Measurements from ENCODE around the gene ATG101. TPM values are rescaled to one million over a fixed set of nuclear protein-coding genes. Genes with fewer than 3 reads are reported as not detected.

Gene ATG101
- total RNA-seq, 2 experiments from 2014 or later = 20.6 to 20.9 TPM

- Histone ChIP-seq H3K9me3 (ENCODE audit: control insufficient read depth in 1 of 2, insufficient read depth in 1 of 2, low read length in 2 of 2) (no peaks in the 10 kb centered on the region), H3K4me1 (ENCODE audit: insufficient read depth, low read length) (peaks cover 11% of the 10 kb centered on the region), H3K4me3 (ENCODE audit: low read length) (no peak overlapping the region), H3K27me3 (ENCODE audit: control insufficient read depth in 1 of 2, insufficient read depth in 2 of 2, low read length in 2 of 2) (no peaks in the 10 kb centered on the region), H3K27ac (ENCODE audit: low read depth in 1 of 2, low read length in 2 of 2) (no peak overlapping the region), H3K36me3 (ENCODE audit: insufficient read depth, low read length) (peaks cover 10% of the 10 kb centered on the region)
- ATAC-seq (ENCODE audit: poor library complexity) (no peak), DNase-seq (no peak)
- Mint-ChIP-seq H3K36me3 (ENCODE audit: low read depth) (peaks cover 4% of the 10 kb centered on the region), H3K4me3 (no peak overlapping the region), H3K9me3 (no peaks in the 10 kb centered on the region), H3K27me3 (no peaks in the 10 kb centered on the region), H3K4me1 (ENCODE audit: low read depth) (peaks cover 15% of the 10 kb centered on the region), H3K27ac (peak overlapping the region; percentile 24)
- intact Hi-C loops (cut with DNase I, micrococcal nuclease) = no loop called here
- TF ChIP-seq, protein P1, sequence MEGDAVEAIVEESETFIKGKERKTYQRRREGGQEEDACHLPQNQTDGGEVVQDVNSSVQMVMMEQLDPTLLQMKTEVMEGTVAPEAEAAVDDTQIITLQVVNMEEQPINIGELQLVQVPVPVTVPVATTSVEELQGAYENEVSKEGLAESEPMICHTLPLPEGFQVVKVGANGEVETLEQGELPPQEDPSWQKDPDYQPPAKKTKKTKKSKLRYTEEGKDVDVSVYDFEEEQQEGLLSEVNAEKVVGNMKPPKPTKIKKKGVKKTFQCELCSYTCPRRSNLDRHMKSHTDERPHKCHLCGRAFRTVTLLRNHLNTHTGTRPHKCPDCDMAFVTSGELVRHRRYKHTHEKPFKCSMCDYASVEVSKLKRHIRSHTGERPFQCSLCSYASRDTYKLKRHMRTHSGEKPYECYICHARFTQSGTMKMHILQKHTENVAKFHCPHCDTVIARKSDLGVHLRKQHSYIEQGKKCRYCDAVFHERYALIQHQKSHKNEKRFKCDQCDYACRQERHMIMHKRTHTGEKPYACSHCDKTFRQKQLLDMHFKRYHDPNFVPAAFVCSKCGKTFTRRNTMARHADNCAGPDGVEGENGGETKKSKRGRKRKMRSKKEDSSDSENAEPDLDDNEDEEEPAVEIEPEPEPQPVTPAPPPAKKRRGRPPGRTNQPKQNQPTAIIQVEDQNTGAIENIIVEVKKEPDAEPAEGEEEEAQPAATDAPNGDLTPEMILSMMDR (IDR thresholded peaks at IDR 0.05) = no peak
- ChIA-PET POLR2A (no interaction called here), CTCF (no interaction called here)
These were observed 12.8 kb upstream of the ATG101 start for GRCh38 chr12:52056801-52057637.

GRCh38 chr12:52057638-52058576, 11.9 kb upstream of the ATG101 start:
- Histone ChIP-seq H3K9me3 (ENCODE audit: control insufficient read depth in 1 of 2, insufficient read depth in 1 of 2, low read length in 2 of 2) (no peaks in the 10 kb centered on the region), H3K4me3 (ENCODE audit: low read length) (no peak overlapping the region), H3K27me3 (ENCODE audit: control insufficient read depth in 1 of 2, insufficient read depth in 2 of 2, low read length in 2 of 2) (no peaks in the 10 kb centered on the region), H3K4me1 (ENCODE audit: insufficient read depth, low read length) (peaks cover 2% of the 10 kb centered on the region), H3K27ac (ENCODE audit: low read depth in 1 of 2, low read length in 2 of 2) (no peak overlapping the region), H3K36me3 (ENCODE audit: insufficient read depth, low read length) (peaks cover 10% of the 10 kb centered on the region)
- H3K4me3 Mint-ChIP-seq = no peak overlapping the region
- TF ChIP-seq, protein P1 (IDR thresholded peaks at IDR 0.05) = no peak
- DNase-seq = no peak
- ChIA-PET CTCF (interaction anchor here (1.2 kb wide), 1 partner anchor 32 kb away, joined by 9 read pairs; no protein-coding TSS in a partner anchor), POLR2A (no interaction called here)
- H3K9me3 Mint-ChIP-seq = no peaks in the 10 kb centered on the region
- H3K36me3 Mint-ChIP-seq (ENCODE audit: low read depth) = peaks cover 4% of the 10 kb centered on the region
- intact Hi-C loops (cut with DNase I, micrococcal nuclease) = no loop called here
- H3K4me1 Mint-ChIP-seq (ENCODE audit: low read depth) = peaks cover 6% of the 10 kb centered on the region
- H3K27ac Mint-ChIP-seq = no peak overlapping the region
- ATAC-seq (ENCODE audit: poor library complexity) = no peak
- no peaks in the 10 kb centered on the region for H3K27me3 Mint-ChIP-seq

GRCh38 chr12:52058631-52059361, 11.0 kb upstream of the ATG101 start:
- no peak for DNase-seq
- no peaks in the 10 kb centered on the region for H3K27me3 Mint-ChIP-seq
- Histone ChIP-seq H3K4me3 (ENCODE audit: low read length) (no peak overlapping the region), H3K27me3 (ENCODE audit: control insufficient read depth in 1 of 2, insufficient read depth in 2 of 2, low read length in 2 of 2) (no peaks in the 10 kb centered on the region), H3K9me3 (ENCODE audit: control insufficient read depth in 1 of 2, insufficient read depth in 1 of 2, low read length in 2 of 2) (no peaks in the 10 kb centered on the region), H3K27ac (ENCODE audit: low read depth in 1 of 2, low read length in 2 of 2) (no peak overlapping the region), H3K36me3 (ENCODE audit: insufficient read depth, low read length) (peaks cover 10% of the 10 kb centered on the region), H3K4me1 (ENCODE audit: insufficient read depth, low read length) (no peaks in the 10 kb centered on the region)
- no peaks in the 10 kb centered on the region for H3K4me1 Mint-ChIP-seq (ENCODE audit: low read depth)
- peaks cover 4% of the 10 kb centered on the region for H3K36me3 Mint-ChIP-seq (ENCODE audit: low read depth)
- ChIA-PET POLR2A (interaction anchor here (2.0 kb wide), 1 partner anchor 8 kb away, joined by 5 read pairs; the partner anchor contains the start of gene NR4A1), CTCF (interaction anchor here (1.1 to 1.2 kb wide), 2 partner anchors 10 to 33 kb away, joined by 3 to 9 read pairs; no protein-coding TSS in a partner anchor)
- H3K27ac Mint-ChIP-seq = no peak overlapping the region
- H3K4me3 Mint-ChIP-seq = no peak overlapping the region
- TF ChIP-seq, protein P1 (IDR thresholded peaks at IDR 0.05) = no peak
- ATAC-seq (ENCODE audit: poor library complexity) = no peak
- intact Hi-C loops (cut with DNase I, micrococcal nuclease) = no loop called here
- no peaks in the 10 kb centered on the region for H3K9me3 Mint-ChIP-seq

Measured in CD4-positive, alpha-beta T cell (primary cell).